Measurements from ENCODE around the gene PRPH.
"Not testable (repeated sequence)": the region's sequence is repeated elsewhere in the genome, so short reads cannot be mapped to it uniquely, and the experiment has no call there.

The PRPH gene

DNA sequence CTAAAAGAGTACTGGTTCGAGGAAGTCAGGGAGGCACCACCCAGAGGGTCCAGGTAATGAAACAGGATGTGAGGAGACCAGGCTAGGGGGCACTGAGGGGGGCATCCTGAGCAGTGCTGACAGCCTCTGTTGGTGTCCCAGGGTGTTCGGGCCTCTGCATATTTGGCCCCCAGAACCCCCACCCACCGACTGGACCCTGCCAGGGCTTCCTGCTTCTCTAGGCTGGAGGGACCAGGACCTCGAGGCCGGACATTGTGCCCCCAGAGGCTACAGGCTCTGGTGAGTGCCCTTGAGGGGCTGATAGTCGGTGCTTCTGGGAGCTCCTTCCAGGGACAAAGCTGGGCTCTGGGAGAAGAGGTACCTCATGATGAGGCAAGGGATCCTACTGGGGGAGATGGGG lies 30.7 kb downstream of the PRPH start:
- DNase-seq (no peak), ATAC-seq (replicated peaks) (no peak)
- Mint-ChIP-seq H3K36me3 (ENCODE audit: insufficient read depth) (peaks cover 13% of the 10 kb centered on the region), H3K27me3 (no peaks in the 10 kb centered on the region), H3K9me3 (no peaks in the 10 kb centered on the region), H3K4me3 (no peak overlapping the region), H3K4me1 (ENCODE audit: low read depth in 2 of 2) (peaks cover 11 to 12% of the 10 kb centered on the region in 2 donors), H3K27ac (peak overlapping the region in 1 of 2 donors; percentile 13)

DNA sequence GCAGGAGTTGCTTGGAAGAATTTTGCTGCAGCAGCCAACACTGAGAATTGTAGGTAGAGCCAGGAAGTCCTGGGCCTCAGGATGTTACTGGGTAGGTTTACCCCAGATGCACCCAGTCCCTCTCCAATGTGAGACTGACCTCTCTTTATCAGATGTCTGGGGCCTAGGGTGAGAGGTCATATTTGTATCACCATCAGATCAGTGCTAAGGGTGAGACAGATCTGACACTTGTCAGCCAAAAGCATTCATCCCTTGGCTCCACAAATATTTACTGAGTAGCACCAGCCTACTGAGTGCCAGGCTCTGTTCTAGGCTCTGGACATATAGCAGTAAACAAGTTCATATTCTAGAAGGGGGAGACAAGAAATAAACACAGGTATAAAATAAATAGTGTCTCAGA lies 32.4 kb downstream of the PRPH start:
- H3K27me3 Mint-ChIP-seq: peaks cover 0 to 15% of the 10 kb centered on the region in 2 donors
- DNase-seq (no peak), ATAC-seq (replicated peaks) (no peak)
- H3K4me1 Mint-ChIP-seq (ENCODE audit: low read depth in 2 of 2): peaks cover 6 to 7% of the 10 kb centered on the region in 2 donors
- H3K9me3 Mint-ChIP-seq: no peaks in the 10 kb centered on the region
- peaks cover 14% of the 10 kb centered on the region for H3K36me3 Mint-ChIP-seq (ENCODE audit: insufficient read depth)
- no peak overlapping the region for H3K27ac Mint-ChIP-seq
- H3K4me3 Mint-ChIP-seq: no peak overlapping the region

DNA sequence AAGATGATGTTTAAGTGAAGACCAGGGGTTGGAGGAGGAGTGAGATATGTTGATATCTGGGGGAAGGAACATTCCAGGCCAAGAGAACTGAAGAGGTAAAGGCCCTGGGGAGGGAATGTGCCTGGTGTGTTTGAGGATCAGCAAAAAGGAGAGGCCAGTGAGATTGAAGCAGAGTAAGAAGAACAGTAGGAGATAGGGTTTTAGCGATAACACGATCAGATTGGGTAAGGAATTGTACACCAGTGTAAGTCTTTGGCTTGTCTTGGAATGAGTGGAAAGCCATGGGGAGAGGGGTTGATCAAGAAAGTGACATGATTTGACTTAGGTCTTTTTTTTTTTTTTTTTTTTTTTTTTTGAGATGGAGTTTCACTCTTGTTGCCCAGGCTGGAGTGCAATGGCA lies 32.9 kb downstream of the PRPH start:
- peaks cover 10% of the 10 kb centered on the region for H3K36me3 Mint-ChIP-seq (ENCODE audit: insufficient read depth)
- H3K9me3 Mint-ChIP-seq: no peaks in the 10 kb centered on the region
- DNase-seq (no peak), ATAC-seq (replicated peaks) (no peak)
- H3K27ac Mint-ChIP-seq: no peak overlapping the region
- peaks cover 6 to 9% of the 10 kb centered on the region in 2 donors for H3K4me1 Mint-ChIP-seq (ENCODE audit: low read depth in 2 of 2)
- H3K27me3 Mint-ChIP-seq: peaks cover 5 to 20% of the 10 kb centered on the region in 2 donors
- no peak overlapping the region for H3K4me3 Mint-ChIP-seq

DNA sequence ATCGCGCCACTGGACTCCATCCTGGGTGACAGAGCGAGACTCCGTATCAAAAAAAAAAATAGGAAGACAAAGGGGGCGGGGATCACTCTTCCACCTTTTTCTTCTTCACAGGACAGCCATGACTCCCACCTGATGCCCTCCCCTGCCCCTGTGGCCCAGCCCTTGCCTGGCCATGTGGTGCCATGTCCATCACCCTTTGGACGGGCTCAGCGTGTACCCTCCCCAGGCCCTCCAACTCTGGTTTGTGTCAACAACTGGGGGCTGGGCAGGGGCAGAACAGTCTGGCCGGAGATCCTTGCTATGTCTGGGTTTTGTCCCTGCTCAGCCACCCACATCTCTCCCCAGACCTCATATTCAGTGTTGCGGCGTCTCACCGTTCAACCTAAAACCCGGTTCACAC lies 33.9 kb downstream of the PRPH start:
- no peaks in the 10 kb centered on the region for H3K9me3 Mint-ChIP-seq
- H3K36me3 Mint-ChIP-seq (ENCODE audit: insufficient read depth): peaks cover 6% of the 10 kb centered on the region
- H3K4me1 Mint-ChIP-seq (ENCODE audit: low read depth in 2 of 2): peaks cover 2 to 8% of the 10 kb centered on the region in 2 donors
- ATAC-seq (replicated peaks) (no peak), DNase-seq (no peak)
- no peak overlapping the region for H3K4me3 Mint-ChIP-seq
- H3K27me3 Mint-ChIP-seq: peaks cover 10 to 26% of the 10 kb centered on the region in 2 donors
- H3K27ac Mint-ChIP-seq: no peak overlapping the region

DNA sequence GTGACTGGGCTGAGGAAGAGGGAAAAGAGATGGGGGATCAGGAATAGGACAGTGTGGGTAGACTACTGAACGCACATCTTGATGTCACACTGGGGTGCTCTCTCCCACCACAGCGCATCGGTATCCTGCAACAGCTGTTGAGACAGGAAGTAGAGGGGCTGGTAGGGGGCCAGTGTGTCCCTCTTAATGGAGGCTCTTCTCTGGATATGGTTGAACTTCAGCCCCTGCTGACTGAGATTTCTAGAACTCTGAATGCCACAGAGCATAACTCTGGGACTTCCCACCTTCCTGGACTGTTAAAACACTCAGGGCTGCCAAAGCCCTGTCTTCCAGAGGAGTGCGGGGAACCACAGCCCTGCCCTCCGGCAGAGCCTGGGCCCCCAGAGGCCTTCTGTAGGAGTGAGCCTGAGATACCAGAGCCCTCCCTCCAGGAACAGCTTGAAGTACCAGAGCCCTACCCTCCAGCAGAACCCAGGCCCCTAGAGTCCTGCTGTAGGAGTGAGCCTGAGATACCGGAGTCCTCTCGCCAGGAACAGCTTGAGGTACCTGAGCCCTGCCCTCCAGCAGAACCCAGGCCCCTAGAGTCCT lies 35.2 kb downstream of the PRPH start:
- Mint-ChIP-seq H3K27ac (no peak overlapping the region), H3K9me3 (no peaks in the 10 kb centered on the region), H3K27me3 (peaks cover 21 to 37% of the 10 kb centered on the region in 2 donors), H3K4me1 (ENCODE audit: low read depth in 2 of 2) (peaks cover 2 to 8% of the 10 kb centered on the region in 2 donors), H3K36me3 (ENCODE audit: insufficient read depth) (peaks cover 8% of the 10 kb centered on the region), H3K4me3 (no peak overlapping the region)
- ATAC-seq (replicated peaks) (no peak), DNase-seq (no peak)

DNA sequence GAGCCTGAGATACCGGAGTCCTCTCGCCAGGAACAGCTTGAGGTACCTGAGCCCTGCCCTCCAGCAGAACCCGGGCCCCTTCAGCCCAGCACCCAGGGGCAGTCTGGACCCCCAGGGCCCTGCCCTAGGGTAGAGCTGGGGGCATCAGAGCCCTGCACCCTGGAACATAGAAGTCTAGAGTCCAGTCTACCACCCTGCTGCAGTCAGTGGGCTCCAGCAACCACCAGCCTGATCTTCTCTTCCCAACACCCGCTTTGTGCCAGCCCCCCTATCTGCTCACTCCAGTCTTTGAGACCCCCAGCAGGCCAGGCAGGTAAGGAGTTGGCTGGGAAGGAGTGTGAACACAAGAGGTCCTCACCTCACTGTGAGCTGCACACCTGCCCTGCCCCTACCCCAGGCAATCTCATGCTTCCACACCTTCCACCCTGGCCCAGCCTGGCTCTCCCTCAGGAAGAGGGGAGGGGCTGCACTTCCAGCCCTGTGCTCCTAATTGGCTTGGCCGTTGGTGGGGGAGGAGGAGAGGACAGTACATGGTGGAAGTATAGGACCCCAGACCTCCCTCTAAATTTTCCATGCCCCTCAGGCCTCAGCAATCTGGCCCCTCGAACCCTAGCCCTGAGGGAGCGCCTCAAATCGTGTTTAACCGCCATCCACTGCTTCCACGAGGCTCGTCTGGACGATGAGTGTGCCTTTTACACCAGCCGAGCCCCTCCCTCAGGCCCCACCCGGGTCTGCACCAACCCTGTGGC lies 35.9 kb downstream of the PRPH start:
- DNase-seq: no peak
- no peak for ATAC-seq (replicated peaks)
- no peaks in the 10 kb centered on the region for H3K9me3 Mint-ChIP-seq
- H3K27me3 Mint-ChIP-seq: peaks cover 27 to 44% of the 10 kb centered on the region in 2 donors
- no peak overlapping the region for H3K4me3 Mint-ChIP-seq
- peaks cover 11% of the 10 kb centered on the region for H3K36me3 Mint-ChIP-seq (ENCODE audit: insufficient read depth)
- peaks cover 2 to 8% of the 10 kb centered on the region in 2 donors for H3K4me1 Mint-ChIP-seq (ENCODE audit: low read depth in 2 of 2)
- peak overlapping the region in 1 of 2 donors; percentile 73 for H3K27ac Mint-ChIP-seq

DNA sequence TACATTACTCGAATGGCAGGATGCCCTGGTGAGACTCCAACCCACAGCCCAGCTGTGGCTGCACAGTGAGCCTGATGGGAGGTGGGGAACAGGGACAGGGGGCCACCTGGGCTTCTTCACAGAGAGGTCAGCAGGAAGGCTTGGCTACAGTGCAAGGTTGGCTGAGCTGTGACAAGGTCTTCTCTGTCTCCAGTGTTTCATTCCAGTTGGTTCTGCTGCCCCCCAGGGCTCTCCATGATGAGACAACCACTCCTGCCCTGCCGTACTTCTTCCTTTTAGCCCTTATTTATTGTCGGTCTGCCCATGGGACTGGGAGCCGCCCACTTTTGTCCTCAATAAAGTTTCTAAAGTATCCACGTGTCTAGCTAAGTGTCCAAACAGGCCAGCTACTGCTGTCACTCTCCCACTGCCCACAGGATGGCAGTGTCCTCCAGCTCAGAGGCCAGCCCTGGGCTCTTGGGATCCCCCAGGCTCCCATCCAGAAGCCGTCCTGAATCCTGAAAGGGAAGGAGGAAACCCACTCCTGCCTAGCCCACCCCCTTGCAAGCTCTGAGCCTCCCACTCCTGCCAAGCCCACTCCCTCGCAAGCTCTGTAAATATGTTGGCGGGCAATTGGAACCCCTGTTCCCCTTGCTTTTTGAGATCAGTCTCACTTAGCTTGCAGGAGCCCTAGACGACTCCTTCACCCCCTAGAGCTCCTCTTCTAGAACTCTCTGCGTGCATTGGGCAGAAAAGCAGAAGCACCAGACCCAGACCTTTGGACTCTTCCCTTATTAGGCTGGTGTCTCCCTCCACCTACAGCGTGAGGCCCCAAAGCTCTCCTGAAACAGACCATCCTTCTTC lies 36.7 kb downstream of the PRPH start:
- H3K4me1 Mint-ChIP-seq (ENCODE audit: low read depth in 2 of 2): peaks cover 4 to 9% of the 10 kb centered on the region in 2 donors
- DNase-seq (no peak), ATAC-seq (replicated peaks) (peak; percentile 51)
- no peak overlapping the region for H3K27ac Mint-ChIP-seq
- H3K36me3 Mint-ChIP-seq (ENCODE audit: insufficient read depth): peaks cover 11% of the 10 kb centered on the region
- no peak overlapping the region for H3K4me3 Mint-ChIP-seq
- peaks cover 30 to 49% of the 10 kb centered on the region in 2 donors for H3K27me3 Mint-ChIP-seq
- H3K9me3 Mint-ChIP-seq: no peaks in the 10 kb centered on the region

DNA sequence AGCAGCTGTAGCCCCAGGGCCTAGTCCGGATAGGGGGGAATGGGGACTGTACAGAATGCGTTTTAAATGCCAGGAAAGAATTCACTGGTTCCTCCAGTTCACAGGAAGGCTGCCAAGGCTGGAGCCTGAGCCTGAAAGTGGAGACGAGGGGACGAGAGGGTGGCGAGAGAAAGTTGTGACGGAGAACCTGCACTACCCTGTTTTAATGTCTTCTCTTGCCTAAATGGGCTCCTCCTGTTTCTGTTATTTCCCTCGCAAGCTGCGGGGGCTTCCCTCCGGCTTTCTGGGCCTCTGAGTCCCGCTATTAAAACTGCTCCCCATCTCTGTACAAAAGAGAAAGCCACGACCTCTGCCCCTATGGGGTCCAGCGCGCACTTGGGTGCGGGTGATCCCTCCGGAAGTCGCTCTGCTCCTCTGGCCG lies 37.5 kb downstream of the PRPH start:
- DNase-seq (no peak), ATAC-seq (replicated peaks) (no peak)
- no peaks in the 10 kb centered on the region for H3K9me3 Mint-ChIP-seq
- peaks cover 11% of the 10 kb centered on the region for H3K36me3 Mint-ChIP-seq (ENCODE audit: insufficient read depth)
- peaks cover 11 to 18% of the 10 kb centered on the region in 2 donors for H3K4me1 Mint-ChIP-seq (ENCODE audit: low read depth in 2 of 2)
- H3K4me3 Mint-ChIP-seq: no peak overlapping the region
- no peak overlapping the region for H3K27ac Mint-ChIP-seq
- peaks cover 39 to 57% of the 10 kb centered on the region in 2 donors for H3K27me3 Mint-ChIP-seq

DNA sequence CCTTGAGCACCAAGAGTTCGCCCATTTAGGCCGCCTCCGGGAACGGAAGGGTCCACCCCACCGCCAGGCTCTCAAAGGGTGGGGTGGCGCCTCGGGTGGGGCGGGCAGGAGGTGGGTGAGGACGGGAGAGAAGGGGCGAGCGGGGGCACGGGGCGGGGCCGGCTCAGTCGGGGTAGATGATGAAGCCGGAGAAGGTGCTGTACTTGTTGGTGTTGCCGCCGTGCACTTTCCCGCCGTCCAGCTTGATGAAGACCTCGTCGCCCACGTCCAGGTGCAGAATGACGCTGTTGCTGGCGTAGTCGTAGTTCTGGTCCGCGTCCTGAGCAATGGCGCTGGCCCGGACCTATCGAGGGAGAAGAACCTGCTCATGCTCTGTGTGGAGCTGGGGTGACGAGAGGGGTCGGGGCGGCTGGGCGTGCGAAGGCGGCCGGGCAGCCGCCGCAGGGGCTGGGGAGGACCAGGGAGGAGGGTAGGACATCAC lies 38.0 kb downstream of the PRPH start:
- no peak overlapping the region for H3K27ac Mint-ChIP-seq
- peak overlapping the region; percentile 43 to 56 for H3K4me3 Mint-ChIP-seq
- H3K9me3 Mint-ChIP-seq: no peaks in the 10 kb centered on the region
- peaks cover 8% of the 10 kb centered on the region for H3K36me3 Mint-ChIP-seq (ENCODE audit: insufficient read depth)
- ATAC-seq (replicated peaks) (no peak), DNase-seq (no peak)
- peaks cover 44 to 62% of the 10 kb centered on the region in 2 donors for H3K27me3 Mint-ChIP-seq
- H3K4me1 Mint-ChIP-seq (ENCODE audit: low read depth in 2 of 2): peaks cover 14 to 22% of the 10 kb centered on the region in 2 donors

DNA sequence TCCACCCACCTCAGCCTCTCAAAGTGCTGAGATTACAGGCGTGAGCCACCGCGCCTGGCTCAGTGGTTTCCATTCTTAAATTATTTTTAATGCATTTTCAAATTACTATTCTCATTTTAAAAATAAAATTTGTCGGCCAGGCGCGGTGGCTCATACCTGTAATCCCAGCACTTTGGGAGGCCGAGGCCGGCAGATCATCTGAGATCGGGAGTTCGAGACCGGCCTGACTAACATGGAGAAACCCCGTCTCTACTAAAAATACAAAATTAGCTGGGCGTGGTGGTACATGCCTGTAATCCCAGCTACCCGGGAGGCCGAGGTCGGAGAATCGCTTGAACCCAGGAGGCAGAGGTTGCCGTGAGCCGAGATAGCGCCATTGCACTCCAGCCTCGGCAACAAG lies 38.8 kb downstream of the PRPH start:
- peaks cover 15 to 22% of the 10 kb centered on the region in 2 donors for H3K4me1 Mint-ChIP-seq (ENCODE audit: low read depth in 2 of 2)
- H3K27ac Mint-ChIP-seq; ATAC-seq (replicated peaks); DNase-seq; H3K9me3 Mint-ChIP-seq; H3K36me3 Mint-ChIP-seq (ENCODE audit: insufficient read depth); H3K4me3 Mint-ChIP-seq: not testable (repeated sequence)
- H3K27me3 Mint-ChIP-seq: peaks cover 45 to 69% of the 10 kb centered on the region in 2 donors

DNA sequence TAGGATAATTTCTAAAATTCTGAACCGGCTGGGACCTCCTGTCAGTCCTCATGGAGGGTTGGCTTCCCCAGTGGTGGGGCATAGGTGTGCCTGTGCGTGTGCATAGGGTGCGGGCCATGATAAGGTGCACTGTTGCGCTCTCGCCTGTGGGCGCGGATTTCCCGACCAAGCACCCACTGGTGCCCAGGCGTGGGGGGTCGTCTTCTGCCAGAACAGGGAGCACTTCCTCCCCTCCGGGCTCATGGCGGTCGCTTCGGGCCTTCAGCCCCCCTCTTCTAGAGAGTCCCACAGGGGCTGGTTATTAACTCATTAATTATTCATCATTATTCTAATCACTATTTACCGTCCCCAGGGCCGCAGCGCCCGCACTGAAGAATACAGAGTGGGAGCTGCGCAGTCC lies 39.3 kb downstream of the PRPH start:
- Mint-ChIP-seq H3K4me1 (ENCODE audit: low read depth in 2 of 2) (peaks cover 15 to 22% of the 10 kb centered on the region in 2 donors), H3K36me3 (ENCODE audit: insufficient read depth) (peaks cover 8% of the 10 kb centered on the region), H3K9me3 (no peaks in the 10 kb centered on the region), H3K27ac (no peak overlapping the region), H3K27me3 (peaks cover 45 to 74% of the 10 kb centered on the region in 2 donors), H3K4me3 (no peak overlapping the region)
- DNase-seq (no peak), ATAC-seq (replicated peaks) (no peak)

DNA sequence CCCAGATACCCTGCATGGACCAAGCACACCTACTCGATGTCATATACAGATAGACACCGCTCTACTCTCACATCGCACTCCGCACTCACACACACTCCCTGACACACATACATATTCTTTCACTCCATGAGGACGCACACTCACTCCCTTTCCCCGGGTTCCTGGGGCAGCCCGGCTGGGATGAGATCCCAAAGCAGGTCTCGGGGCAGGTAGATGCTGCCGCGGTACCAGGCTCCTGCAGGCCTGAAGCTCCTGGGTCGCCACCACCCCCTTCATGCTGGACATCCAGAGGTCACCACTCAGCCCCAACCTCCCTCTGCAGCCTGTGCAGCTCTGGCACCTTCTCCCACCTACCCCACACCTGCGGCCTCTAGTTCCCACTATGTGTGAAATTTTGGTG lies 39.7 kb downstream of the PRPH start:
- no peak for ATAC-seq (replicated peaks)
- Mint-ChIP-seq H3K9me3 (no peaks in the 10 kb centered on the region), H3K27me3 (peaks cover 45 to 78% of the 10 kb centered on the region in 2 donors), H3K4me3 (no peak overlapping the region), H3K27ac (no peak overlapping the region), H3K4me1 (ENCODE audit: low read depth in 2 of 2) (peaks cover 15 to 22% of the 10 kb centered on the region in 2 donors), H3K36me3 (ENCODE audit: insufficient read depth) (peaks cover 8% of the 10 kb centered on the region)
- no peak for DNase-seq
